Body of pancreas (tissue), 4 donors: ENCODE measurements around the gene TBX4.

Experiments used
- POLR2A ChIP-seq, 3 donors: fragments of 450-650 bp; IDR thresholded peaks; one replicate each; pipeline ENCODE4 v1.6.1; 2016; ENCODE audit warnings: antibody characterized with exemption in 3 of 3, mild to moderate bottlenecking in 2 of 3
- TF ChIP-seq, protein P1 (sequence below), 7 experiments: fragments of 450-650 bp in 4 of 7; fragments of 200-600 bp in 3 of 7; sonication (generic) in 3 of 7; IDR thresholded peaks; one replicate each; pipeline ENCODE4 v1.5.1; 2016 to 2019; ENCODE audit warnings: antibody characterized with exemption in 7 of 7

GRCh38 chr17:61448042-61448441 is 4.2 kb upstream of the TBX4 start:
- TF ChIP-seq POLR2A (IDR thresholded peaks at IDR 0.05), result no peak
- TF ChIP-seq, protein P1, sequence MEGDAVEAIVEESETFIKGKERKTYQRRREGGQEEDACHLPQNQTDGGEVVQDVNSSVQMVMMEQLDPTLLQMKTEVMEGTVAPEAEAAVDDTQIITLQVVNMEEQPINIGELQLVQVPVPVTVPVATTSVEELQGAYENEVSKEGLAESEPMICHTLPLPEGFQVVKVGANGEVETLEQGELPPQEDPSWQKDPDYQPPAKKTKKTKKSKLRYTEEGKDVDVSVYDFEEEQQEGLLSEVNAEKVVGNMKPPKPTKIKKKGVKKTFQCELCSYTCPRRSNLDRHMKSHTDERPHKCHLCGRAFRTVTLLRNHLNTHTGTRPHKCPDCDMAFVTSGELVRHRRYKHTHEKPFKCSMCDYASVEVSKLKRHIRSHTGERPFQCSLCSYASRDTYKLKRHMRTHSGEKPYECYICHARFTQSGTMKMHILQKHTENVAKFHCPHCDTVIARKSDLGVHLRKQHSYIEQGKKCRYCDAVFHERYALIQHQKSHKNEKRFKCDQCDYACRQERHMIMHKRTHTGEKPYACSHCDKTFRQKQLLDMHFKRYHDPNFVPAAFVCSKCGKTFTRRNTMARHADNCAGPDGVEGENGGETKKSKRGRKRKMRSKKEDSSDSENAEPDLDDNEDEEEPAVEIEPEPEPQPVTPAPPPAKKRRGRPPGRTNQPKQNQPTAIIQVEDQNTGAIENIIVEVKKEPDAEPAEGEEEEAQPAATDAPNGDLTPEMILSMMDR (IDR thresholded peaks at IDR 0.05), result no peak
